ENCODE measurements around the gene PDCD2L.
"Not testable (repeated sequence)": the region's sequence is repeated elsewhere in the genome, so short reads cannot be mapped to it uniquely, and the experiment has no call there.

PDCD2L gene

DNA sequence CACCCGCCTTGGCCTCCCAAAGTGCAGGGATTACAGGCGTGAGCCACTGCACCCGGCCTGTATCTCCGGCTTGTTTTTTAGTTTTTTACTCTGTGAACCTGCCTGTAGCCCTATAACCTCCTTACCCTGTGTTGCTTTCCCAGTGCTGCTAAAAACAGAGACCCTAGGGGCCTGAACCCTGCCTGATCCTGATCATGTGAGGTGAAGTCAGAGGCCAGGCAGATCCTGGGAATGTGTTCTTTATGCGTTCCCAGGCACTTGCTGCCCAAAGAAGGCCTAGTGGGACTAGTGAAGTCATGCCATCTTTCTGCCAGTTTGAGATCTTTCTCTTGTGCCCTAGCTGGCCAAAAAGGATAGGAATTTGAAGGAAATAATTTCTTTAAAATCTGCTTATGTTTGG lies 28.6 kb downstream of the PDCD2L start:
- TF ChIP-seq, protein P1, sequence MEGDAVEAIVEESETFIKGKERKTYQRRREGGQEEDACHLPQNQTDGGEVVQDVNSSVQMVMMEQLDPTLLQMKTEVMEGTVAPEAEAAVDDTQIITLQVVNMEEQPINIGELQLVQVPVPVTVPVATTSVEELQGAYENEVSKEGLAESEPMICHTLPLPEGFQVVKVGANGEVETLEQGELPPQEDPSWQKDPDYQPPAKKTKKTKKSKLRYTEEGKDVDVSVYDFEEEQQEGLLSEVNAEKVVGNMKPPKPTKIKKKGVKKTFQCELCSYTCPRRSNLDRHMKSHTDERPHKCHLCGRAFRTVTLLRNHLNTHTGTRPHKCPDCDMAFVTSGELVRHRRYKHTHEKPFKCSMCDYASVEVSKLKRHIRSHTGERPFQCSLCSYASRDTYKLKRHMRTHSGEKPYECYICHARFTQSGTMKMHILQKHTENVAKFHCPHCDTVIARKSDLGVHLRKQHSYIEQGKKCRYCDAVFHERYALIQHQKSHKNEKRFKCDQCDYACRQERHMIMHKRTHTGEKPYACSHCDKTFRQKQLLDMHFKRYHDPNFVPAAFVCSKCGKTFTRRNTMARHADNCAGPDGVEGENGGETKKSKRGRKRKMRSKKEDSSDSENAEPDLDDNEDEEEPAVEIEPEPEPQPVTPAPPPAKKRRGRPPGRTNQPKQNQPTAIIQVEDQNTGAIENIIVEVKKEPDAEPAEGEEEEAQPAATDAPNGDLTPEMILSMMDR (IDR thresholded peaks at IDR 0.05): no peak
- no peak for TF ChIP-seq ZFX (IDR thresholded peaks at IDR 0.05; ENCODE audit: borderline replicate concordance)
- H3K27ac ChIP-seq: no peak overlapping the region

DNA sequence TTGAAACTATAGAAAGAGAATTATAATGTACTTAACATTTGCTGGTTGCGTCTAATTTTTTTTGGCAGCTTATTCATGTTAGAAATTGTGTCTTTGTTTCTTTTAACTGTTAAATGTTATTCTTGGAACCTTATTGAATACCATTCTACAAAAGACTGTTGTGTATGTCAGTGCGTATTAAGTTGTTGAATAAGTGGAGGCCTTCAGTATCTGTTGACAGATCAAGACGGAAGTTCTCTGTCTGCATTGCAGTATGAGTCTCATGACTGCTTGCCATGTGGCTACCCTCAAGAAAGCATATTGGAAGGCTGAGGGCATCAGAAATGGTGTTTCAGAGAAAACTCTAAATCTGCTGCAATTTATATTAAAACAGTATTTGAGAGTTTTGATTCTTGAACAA lies 32.5 kb downstream of the PDCD2L start:
- no peak overlapping the region for H3K27ac ChIP-seq
- no peak for TF ChIP-seq ZFX (IDR thresholded peaks at IDR 0.05; ENCODE audit: borderline replicate concordance)
- TF ChIP-seq, protein P1 (IDR thresholded peaks at IDR 0.05): no peak

DNA sequence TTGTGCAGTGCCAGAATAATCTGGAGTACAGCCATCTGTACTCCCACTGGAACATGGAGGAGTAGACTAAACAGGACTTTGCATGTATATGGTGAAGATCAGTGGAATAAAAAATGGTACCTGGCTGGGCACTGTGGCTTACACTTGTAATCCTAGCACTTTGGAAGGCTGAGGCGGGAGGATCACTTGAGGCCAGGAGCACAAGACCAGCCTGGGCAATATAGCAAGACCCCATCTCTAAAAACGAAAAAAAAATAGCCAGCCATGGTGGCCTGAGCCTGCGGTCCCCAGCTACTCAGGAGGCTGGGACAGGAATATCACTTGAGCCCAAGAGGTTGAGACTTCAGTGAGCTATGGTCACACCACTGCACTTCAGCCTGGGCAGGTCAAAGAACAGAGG lies 44.0 kb downstream of the PDCD2L start:
- no peak for TF ChIP-seq ZFX (IDR thresholded peaks at IDR 0.05; ENCODE audit: borderline replicate concordance)
- TF ChIP-seq, protein P1 (IDR thresholded peaks at IDR 0.05): no peak
- no peak overlapping the region for H3K27ac ChIP-seq

DNA sequence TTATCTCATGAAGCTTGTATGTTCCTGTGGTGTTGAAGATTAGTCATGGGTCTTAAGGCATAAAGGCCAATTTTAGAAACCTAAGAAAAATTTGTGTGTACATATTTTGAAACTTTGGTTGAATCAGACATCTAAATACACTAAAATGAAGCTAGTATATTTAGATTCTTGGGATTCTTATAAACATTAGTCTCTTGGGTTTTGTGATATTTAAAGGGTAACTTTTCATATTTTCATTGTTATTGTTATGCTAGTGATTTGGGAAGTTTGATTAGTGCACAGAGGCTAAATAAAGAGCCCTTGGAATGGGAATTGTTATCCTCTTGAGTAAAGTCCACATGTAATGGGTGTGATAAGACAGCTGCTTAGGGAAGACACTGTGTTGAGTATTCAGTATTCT lies 48.5 kb downstream of the PDCD2L start:
- TF ChIP-seq, protein P1 (IDR thresholded peaks at IDR 0.05): no peak
- TF ChIP-seq ZFX (IDR thresholded peaks at IDR 0.05; ENCODE audit: borderline replicate concordance): no peak
- no peak overlapping the region for H3K27ac ChIP-seq

DNA sequence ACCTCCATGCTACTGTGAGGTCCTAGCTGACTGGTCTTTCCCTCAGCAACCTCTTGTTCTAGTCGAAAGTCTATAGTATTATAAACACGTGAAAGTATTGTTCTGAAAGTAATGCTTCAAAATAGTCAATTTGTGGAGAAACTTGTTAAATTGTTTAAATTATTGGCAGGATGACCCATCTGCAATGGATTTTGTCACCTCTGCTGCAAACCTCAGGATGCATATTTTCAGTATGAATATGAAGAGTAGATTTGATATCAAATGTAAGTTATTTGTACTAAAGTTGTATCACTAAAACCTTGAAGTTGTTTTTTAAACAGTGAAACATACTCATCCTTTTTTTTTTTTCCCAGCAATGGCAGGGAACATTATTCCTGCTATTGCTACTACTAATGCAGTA lies 49.9 kb downstream of the PDCD2L start:
- TF ChIP-seq, protein P1 (IDR thresholded peaks at IDR 0.05): no peak
- TF ChIP-seq ZFX (IDR thresholded peaks at IDR 0.05; ENCODE audit: borderline replicate concordance): no peak
- H3K27ac ChIP-seq: no peak overlapping the region

DNA sequence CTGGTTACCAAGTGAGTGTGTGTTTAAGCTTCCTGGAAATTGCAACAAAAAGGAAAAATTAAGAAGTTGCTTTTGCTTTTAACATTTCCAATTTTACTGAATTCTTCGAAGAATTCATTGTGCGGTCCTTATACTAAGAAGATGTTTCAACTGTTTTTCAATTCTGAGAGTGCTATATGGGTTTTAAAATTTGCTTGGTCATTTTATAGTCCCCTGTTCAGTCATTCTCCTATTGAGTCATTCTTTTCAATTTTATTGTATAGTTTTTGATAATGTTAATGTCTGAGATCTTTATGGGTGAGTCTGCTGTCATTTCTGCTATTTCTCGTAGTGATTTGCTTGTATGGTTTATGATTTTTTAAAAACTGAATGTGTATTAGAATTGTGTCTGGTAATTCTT lies 50.5 kb downstream of the PDCD2L start:
- TF ChIP-seq, protein P1 (IDR thresholded peaks at IDR 0.05): no peak
- no peak for TF ChIP-seq ZFX (IDR thresholded peaks at IDR 0.05; ENCODE audit: borderline replicate concordance)
- H3K27ac ChIP-seq: no peak overlapping the region

DNA sequence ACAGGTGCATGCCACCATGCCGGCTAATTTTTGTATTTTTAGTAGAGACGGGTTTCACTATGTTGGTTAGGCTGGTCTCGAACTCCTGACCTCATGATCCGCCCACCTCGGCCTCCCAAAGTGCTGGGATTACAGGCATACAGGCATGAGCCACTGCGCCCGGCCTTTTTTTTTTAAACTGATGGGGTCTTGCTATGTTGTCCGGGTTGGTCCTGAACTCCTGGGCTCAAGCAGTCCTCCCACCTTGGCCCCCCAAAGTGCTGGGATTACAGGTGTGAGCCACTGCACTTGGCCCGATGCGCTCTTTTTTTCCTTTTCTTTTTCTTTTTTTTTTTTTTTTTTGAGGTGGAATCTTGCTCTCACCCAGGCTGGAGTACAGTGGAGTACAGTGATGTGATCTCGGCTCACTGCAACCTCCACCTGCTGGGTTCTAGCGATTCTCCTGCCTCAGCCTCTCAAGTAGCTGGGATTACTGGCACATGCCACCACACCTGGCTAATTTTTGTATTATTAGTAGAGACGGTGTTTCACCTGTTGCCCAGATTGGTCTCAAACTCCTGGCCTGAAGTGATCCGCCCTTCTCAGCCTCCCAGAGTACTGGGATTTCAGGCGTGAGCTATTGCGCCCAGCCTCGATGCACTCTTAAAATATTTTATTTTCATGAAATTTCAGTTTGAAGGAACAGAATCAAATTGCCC lies 51.7 kb downstream of the PDCD2L start:
- H3K27ac ChIP-seq: not testable (repeated sequence)

DNA sequence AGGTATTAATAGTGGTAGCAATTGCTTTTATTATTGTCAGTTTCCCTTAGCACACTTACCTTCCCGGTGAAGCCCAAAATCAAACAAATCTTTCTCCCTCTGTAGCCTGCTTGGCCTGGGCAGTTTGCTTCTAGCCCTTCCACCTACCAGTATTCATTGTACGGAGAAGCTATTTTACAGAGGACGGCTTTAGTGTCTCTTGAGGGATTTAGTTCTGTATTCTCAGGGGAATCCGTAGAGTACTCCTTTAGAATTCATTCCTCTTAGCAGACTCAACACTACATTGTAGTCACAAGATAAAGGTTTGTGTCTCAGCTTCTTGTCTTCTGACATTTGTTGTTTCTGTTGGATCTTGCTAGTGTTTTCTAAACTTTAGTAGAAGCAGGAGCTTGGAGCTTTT lies 53.2 kb downstream of the PDCD2L start:
- TF ChIP-seq ZFX (IDR thresholded peaks at IDR 0.05; ENCODE audit: borderline replicate concordance): no peak
- TF ChIP-seq, protein P1 (IDR thresholded peaks at IDR 0.05): no peak
- peak overlapping the region; percentile 68 for H3K27ac ChIP-seq

Measured in 22Rv1 (cell line).